Measurements from ENCODE around the gene SGCD.

Gene SGCD

DNA sequence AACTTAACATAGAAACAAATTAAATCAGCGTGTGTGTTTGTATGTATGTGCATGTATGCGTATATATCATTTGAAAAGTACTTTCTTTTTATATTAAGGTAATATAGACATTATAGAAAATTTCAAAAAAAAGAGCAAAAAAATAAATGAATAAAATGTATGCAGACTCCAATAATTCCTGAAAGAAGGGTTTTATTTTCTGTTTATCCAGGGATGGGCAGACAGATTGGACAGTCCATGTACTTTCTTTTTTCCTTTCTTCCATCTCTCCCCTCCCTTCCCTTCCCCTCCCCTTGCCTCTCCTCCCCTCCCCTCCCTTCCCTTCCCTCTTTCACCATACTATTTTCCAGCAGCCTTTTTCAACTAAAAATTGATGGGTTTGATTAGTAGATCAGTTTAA is 123.8 kb downstream of the SGCD start:
- H3K4me1 ChIP-seq (ENCODE audit: control insufficient read depth, insufficient read depth, low read length) = no peaks in the 10 kb centered on the region
- no peaks in the 10 kb centered on the region for H3K9me3 ChIP-seq (ENCODE audit: control insufficient read depth, insufficient read depth, low read depth, low read length)
- H3K36me3 ChIP-seq (ENCODE audit: control insufficient read depth in 2 of 2, insufficient read depth in 1 of 2, low read length in 2 of 2) = no peaks in the 10 kb centered on the region
- ChIA-PET CTCF (no interaction called here), POLR2A (no interaction called here)
- no peak overlapping the region for H3K27ac ChIP-seq (ENCODE audit: extremely low read depth, low read depth, low read length)
- H3K4me3 ChIP-seq (ENCODE audit: low read depth, low read length) = no peak overlapping the region
- TF ChIP-seq OSR2 (tag by site-specific recombination; IDR thresholded peaks at IDR 0.05) = no peak
- TF ChIP-seq SALL2 (tag by site-specific recombination; IDR thresholded peaks at IDR 0.05; ENCODE audit: borderline replicate concordance) = no peak
- no peak for TF ChIP-seq ZNF202 (tag by site-specific recombination; IDR thresholded peaks at IDR 0.05; ENCODE audit: borderline replicate concordance)
- no peak for TF ChIP-seq ZNF623 (tag by site-specific recombination; IDR thresholded peaks at IDR 0.05)
- TF ChIP-seq ZFP37 (tag by site-specific recombination; IDR thresholded peaks at IDR 0.05) = no peak
- TF ChIP-seq, protein P1, sequence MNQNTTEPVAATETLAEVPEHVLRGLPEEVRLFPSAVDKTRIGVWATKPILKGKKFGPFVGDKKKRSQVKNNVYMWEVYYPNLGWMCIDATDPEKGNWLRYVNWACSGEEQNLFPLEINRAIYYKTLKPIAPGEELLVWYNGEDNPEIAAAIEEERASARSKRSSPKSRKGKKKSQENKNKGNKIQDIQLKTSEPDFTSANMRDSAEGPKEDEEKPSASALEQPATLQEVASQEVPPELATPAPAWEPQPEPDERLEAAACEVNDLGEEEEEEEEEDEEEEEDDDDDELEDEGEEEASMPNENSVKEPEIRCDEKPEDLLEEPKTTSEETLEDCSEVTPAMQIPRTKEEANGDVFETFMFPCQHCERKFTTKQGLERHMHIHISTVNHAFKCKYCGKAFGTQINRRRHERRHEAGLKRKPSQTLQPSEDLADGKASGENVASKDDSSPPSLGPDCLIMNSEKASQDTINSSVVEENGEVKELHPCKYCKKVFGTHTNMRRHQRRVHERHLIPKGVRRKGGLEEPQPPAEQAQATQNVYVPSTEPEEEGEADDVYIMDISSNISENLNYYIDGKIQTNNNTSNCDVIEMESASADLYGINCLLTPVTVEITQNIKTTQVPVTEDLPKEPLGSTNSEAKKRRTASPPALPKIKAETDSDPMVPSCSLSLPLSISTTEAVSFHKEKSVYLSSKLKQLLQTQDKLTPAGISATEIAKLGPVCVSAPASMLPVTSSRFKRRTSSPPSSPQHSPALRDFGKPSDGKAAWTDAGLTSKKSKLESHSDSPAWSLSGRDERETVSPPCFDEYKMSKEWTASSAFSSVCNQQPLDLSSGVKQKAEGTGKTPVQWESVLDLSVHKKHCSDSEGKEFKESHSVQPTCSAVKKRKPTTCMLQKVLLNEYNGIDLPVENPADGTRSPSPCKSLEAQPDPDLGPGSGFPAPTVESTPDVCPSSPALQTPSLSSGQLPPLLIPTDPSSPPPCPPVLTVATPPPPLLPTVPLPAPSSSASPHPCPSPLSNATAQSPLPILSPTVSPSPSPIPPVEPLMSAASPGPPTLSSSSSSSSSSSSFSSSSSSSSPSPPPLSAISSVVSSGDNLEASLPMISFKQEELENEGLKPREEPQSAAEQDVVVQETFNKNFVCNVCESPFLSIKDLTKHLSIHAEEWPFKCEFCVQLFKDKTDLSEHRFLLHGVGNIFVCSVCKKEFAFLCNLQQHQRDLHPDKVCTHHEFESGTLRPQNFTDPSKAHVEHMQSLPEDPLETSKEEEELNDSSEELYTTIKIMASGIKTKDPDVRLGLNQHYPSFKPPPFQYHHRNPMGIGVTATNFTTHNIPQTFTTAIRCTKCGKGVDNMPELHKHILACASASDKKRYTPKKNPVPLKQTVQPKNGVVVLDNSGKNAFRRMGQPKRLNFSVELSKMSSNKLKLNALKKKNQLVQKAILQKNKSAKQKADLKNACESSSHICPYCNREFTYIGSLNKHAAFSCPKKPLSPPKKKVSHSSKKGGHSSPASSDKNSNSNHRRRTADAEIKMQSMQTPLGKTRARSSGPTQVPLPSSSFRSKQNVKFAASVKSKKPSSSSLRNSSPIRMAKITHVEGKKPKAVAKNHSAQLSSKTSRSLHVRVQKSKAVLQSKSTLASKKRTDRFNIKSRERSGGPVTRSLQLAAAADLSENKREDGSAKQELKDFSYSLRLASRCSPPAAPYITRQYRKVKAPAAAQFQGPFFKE (tag by site-specific recombination; IDR thresholded peaks at IDR 0.05; ENCODE audit: borderline replicate concordance) = no peak
- TF ChIP-seq, protein P2, sequence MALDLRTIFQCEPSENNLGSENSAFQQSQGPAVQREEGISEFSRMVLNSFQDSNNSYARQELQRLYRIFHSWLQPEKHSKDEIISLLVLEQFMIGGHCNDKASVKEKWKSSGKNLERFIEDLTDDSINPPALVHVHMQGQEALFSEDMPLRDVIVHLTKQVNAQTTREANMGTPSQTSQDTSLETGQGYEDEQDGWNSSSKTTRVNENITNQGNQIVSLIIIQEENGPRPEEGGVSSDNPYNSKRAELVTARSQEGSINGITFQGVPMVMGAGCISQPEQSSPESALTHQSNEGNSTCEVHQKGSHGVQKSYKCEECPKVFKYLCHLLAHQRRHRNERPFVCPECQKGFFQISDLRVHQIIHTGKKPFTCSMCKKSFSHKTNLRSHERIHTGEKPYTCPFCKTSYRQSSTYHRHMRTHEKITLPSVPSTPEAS (tag by site-specific recombination; IDR thresholded peaks at IDR 0.05) = no peak
- TF ChIP-seq, protein P3, sequence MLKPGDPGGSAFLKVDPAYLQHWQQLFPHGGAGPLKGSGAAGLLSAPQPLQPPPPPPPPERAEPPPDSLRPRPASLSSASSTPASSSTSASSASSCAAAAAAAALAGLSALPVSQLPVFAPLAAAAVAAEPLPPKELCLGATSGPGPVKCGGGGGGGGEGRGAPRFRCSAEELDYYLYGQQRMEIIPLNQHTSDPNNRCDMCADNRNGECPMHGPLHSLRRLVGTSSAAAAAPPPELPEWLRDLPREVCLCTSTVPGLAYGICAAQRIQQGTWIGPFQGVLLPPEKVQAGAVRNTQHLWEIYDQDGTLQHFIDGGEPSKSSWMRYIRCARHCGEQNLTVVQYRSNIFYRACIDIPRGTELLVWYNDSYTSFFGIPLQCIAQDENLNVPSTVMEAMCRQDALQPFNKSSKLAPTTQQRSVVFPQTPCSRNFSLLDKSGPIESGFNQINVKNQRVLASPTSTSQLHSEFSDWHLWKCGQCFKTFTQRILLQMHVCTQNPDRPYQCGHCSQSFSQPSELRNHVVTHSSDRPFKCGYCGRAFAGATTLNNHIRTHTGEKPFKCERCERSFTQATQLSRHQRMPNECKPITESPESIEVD (tag by site-specific recombination; IDR thresholded peaks at IDR 0.05) = no peak
- TF ChIP-seq, protein P4, sequence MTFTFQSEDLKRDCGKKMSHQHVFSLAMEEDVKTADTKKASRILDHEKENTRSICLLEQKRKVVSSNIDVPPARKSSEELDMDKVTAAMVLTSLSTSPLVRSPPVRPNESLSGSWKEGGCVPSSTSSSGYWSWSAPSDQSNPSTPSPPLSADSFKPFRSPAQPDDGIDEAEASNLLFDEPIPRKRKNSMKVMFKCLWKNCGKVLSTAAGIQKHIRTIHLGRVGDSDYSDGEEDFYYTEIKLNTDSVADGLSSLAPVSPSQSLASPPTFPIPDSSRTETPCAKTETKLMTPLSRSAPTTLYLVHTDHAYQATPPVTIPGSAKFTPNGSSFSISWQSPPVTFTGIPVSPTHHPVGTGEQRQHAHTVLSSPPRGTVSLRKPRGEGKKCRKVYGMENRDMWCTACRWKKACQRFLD (tag by site-specific recombination; IDR thresholded peaks at IDR 0.05) = no peak
- TF ChIP-seq ZNF112 (tag by site-specific recombination; IDR thresholded peaks at IDR 0.05) = no peak
- TF ChIP-seq ZNF335 (tag by site-specific recombination; conservative IDR thresholded peaks at IDR 0.05) = no peak
- no peak for TF ChIP-seq ZNF558 (tag by site-specific recombination; IDR thresholded peaks at IDR 0.05)
- no peak for TF ChIP-seq ZNF239 (tag by site-specific recombination; IDR thresholded peaks at IDR 0.05)
- TF ChIP-seq, protein P5, sequence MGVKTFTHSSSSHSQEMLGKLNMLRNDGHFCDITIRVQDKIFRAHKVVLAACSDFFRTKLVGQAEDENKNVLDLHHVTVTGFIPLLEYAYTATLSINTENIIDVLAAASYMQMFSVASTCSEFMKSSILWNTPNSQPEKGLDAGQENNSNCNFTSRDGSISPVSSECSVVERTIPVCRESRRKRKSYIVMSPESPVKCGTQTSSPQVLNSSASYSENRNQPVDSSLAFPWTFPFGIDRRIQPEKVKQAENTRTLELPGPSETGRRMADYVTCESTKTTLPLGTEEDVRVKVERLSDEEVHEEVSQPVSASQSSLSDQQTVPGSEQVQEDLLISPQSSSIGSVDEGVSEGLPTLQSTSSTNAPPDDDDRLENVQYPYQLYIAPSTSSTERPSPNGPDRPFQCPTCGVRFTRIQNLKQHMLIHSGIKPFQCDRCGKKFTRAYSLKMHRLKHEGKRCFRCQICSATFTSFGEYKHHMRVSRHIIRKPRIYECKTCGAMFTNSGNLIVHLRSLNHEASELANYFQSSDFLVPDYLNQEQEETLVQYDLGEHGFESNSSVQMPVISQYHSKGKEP (tag by site-specific recombination; IDR thresholded peaks at IDR 0.05) = no peak
- no peak for TF ChIP-seq ZNF214 (tag by site-specific recombination; IDR thresholded peaks at IDR 0.05; ENCODE audit: borderline replicate concordance)

Data from HEK293 (cell line).